ENCODE data around the gene N4BP2L2. TPM values are rescaled to one million over a fixed set of nuclear protein-coding genes. Genes with fewer than 3 reads are reported as not detected.

N4BP2L2 gene
- total and polyA plus RNA-seq, 2 of the 8 experiments (the other 6 are each of a cell fraction or from before 2014, with no cell fraction given) = 14.6 to 67.6 TPM

DNA sequence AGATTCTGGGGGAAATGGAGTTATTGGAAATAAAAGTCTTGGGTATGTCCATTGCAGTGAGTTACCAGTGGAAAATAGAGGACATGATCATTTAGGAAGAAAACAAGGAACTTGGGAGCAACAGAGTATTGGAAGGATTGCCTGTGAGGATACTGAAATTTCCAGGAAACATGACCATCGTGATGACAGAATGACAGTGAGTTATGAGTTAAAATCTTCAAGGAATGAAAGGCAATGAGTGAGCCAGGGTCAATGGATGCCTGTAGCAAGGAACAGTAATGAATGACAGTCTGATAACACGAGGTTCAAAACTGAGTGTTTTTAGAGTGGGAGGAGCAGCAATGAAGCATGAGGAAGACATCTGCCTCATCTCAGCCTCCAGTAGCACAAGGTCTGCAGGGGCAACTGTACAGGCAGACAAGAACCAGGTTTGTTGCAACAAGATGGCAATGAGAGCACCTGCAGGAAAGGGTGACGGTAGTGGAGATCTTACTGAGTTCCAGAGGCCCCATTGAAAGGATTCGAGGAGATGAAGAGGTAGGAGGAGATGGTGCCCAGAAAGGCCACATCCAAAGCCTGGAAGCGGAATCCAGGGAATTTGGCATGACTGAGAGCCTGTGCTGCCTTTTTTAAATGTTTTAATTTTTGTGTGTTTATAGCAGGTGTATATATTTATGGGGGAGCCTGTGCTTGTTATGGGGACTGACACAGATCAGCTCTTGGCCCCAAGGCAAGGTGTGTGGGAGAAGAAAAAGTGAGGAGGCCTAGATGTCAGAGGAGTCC, 154.6 kb downstream of the N4BP2L2 start (continued):
- TF ChIP-seq, protein P1, sequence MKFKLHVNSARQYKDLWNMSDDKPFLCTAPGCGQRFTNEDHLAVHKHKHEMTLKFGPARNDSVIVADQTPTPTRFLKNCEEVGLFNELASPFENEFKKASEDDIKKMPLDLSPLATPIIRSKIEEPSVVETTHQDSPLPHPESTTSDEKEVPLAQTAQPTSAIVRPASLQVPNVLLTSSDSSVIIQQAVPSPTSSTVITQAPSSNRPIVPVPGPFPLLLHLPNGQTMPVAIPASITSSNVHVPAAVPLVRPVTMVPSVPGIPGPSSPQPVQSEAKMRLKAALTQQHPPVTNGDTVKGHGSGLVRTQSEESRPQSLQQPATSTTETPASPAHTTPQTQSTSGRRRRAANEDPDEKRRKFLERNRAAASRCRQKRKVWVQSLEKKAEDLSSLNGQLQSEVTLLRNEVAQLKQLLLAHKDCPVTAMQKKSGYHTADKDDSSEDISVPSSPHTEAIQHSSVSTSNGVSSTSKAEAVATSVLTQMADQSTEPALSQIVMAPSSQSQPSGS (IDR thresholded peaks at IDR 0.05; ENCODE audit: low read length) = no peak
- no peak for TF ChIP-seq HDAC2 (IDR thresholded peaks at IDR 0.05; ENCODE audit: borderline replicate concordance in 1 of 2, low read depth in 2 of 2, low read length in 2 of 2)
- TF ChIP-seq SIRT6 (IDR thresholded peaks at IDR 0.05; ENCODE audit: low read length) = no peak
- no peak for TF ChIP-seq JUND (IDR thresholded peaks at IDR 0.05; ENCODE audit: low read length)
- TF ChIP-seq RNF2 (IDR thresholded peaks at IDR 0.05; ENCODE audit: borderline replicate concordance, low read depth, low read length, missing control alignments, poor library complexity, severe bottlenecking) = no peak
- TF ChIP-seq RXRA (IDR thresholded peaks at IDR 0.05; ENCODE audit: insufficient read depth, low read depth, low read length) = no peak
- TF ChIP-seq CBX8 (IDR thresholded peaks at IDR 0.05; ENCODE audit: borderline replicate concordance, low read depth, low read length) = no peak

Small RNA genes lying within 50 kb of the gene (small RNA-seq; reads per million reads assigned to genes)
- gene RF00190 (ENCODE audit: insufficient read depth) = not detected

Other genes with a start within 250 kb of the N4BP2L2 start
- gene ZAR1L, start 223.4 kb downstream of the N4BP2L2 start, total RNA-seq (2021; fragmentation: NEBNext Ultra II Directional; extraction: Animal tissue kit (Norgen Biotek cat#: 25700)) = 0.19 TPM in 1 of 2 replicates, not detected in the other
- gene ZAR1L, start 223.4 kb downstream of the N4BP2L2 start, polyA plus RNA-seq (2011; rRNA removed) = 0.30 and 0.47 TPM in 2 replicates
- gene BRCA2, start 223.3 kb downstream of the N4BP2L2 start, total RNA-seq (2021; fragmentation: NEBNext Ultra II Directional; extraction: Animal tissue kit (Norgen Biotek cat#: 25700)) = 22.2 and 24.9 TPM in 2 replicates
- gene BRCA2, start 223.3 kb downstream of the N4BP2L2 start, polyA plus RNA-seq (2011; rRNA removed) = 2.1 and 4.2 TPM in 2 replicates
- gene N4BP2L1, start 110.7 kb downstream of the N4BP2L2 start, total RNA-seq (2021; fragmentation: NEBNext Ultra II Directional; extraction: Animal tissue kit (Norgen Biotek cat#: 25700)) = 3.1 and 3.7 TPM in 2 replicates
- 1.3 and 1.9 TPM in 2 replicates for gene N4BP2L1, start 110.7 kb downstream of the N4BP2L2 start, polyA plus RNA-seq (2011; rRNA removed)
- gene PDS5B, start 47.7 kb upstream of the N4BP2L2 start, total RNA-seq (2021; fragmentation: NEBNext Ultra II Directional; extraction: Animal tissue kit (Norgen Biotek cat#: 25700)) = 54.6 and 59.1 TPM in 2 replicates
- gene PDS5B, start 47.7 kb upstream of the N4BP2L2 start, polyA plus RNA-seq (2011; rRNA removed) = 3.1 and 5.5 TPM in 2 replicates